Hematopoietic multipotent progenitor cell treated with erythropoietin and hydrocortisone succinate and interleukin-3 and kit ligand, for 6 days (in vitro differentiated cells): ENCODE data around the gene AGAP1.

Experiments used
- DNase-seq: peaks from one replicate; pipeline ENCODE4 v3.0.0-alpha.2; 2015

Gene AGAP1

DNA sequence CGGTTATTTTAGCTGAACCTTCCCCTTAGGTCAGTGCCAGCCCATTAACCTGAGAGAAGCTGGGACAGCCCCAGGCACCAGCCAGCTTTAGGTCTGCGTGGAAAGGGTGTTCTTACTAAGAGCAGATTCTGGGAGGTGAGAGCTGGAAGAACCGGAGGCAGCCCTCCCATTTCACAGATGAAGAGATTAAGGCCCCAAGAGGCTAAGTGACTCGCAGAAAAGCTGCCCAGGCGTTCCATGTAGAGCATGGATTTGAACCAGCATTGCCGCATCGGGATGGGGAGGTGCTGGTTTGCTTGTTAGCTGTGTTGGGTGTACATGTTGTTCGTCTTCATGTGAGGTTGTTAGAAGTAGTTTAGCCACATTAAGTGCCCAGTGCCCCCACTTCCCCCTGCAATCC lies 203.2 kb downstream of the AGAP1 start:
- DNase-seq = no peak

DNA sequence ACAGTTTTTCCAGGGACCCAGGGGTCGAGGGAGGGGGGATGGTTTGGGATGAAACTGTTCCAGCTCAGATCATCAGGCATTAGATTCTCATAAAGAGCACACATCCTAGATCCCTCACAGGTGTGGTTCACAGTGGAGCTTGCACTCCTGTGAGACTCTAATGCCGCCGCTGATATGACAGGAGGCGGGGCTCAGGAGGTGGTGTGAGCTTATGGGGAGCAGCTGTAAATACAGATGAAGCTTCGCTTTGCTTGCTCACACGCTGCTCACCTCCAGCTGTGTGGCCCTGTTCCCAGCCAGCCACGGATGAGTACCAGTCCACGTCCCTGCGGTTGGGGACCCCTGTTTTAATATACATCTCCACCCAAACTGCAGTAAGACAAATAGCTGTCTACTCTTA lies 204.2 kb downstream of the AGAP1 start:
- DNase-seq = no peak

DNA sequence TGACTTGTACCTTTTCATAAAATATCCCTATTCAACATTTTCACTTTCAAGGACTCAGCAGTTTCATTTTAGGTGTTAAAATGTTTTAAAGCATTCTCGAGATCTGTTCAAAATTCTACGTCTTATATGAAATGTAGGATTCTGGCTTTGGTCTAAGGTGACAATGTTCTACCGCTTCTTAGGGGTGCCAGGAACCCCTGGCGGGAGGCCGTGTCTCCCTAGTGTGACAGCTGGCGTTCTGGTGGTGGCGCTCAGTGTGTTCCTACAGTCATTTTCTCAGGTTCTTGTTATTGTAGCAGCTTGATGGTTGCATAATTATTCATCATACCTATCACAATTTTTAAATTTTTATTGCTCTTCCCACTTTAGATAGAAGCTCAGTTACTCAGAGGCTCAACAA lies 204.6 kb downstream of the AGAP1 start:
- DNase-seq = no peak

DNA sequence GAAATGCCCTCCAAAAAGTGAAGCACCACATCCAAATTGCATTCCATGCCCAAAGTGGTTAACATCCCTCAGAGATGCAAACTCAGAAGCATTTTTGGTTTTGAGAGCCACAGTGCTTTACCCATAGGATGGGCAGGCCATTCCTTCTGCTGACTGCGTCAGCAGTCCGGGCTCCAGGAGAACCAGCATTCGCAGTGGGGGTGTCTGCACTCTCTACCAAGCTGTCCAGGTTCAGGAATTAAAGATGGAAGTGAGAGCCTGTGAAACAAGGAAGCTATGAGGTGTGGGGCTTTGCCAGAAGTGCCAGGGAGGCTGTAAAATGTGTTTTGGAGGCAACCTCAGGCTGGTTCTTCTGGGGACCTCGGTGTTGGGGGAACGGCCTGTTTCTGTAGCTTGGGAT lies 205.7 kb downstream of the AGAP1 start:
- DNase-seq = no peak

DNA sequence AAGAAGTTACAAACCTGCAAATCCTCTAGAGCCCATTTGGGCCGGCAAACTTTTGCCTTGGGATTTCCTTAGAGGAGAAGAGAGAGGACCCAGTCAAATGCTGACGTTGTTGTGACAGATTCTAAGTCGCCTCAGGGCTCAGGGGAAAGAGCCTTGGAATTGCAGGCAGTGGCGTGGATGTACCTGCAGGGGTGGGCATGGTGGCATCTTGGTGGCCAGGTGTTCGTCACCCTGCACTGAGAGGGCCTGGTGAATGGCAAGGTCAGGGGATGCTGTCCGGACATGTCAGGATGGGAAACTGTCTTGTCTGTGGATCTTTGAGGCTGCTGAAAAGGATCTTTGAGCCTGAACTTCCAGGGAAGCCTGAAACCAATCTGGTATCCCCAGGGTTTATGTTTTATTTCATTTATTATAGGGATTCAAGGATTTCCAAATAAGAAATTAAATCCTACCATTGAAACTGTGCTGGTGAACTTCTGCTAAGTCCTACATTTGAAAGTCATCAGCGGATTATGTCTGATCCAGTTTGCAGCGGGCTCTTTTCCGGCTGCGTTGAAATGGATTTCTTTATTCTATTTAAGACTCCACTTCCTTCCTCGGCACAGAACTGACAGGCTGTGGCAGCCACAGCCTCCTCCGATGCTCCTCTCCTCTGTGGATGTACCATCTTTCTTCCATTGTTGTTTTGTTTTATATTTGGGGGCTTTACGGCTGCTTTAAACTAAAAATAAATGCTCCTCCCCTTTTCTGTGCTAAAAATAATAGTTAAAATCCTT lies 207.6 kb downstream of the AGAP1 start:
- DNase-seq = no peak

DNA sequence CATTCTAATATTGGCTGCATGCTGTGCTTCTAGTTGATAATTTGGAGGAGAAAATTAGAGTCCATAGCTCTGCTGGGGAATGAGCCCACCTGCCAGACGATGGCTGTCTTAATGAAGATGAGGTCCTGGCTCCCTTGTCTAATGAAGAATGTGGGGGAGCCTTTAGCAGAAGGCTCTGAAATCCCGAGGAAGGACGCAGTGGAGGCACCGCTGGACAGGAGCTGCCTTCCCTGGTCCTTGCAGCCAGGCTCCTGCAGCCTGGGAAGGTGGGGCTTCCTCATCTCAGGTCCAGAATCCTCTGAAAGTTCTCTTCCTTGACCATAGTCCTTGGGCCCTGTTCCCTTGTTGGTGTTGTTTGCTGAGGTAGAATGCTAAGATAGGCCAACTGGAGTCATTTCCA lies 208.3 kb downstream of the AGAP1 start:
- no peak for DNase-seq

DNA sequence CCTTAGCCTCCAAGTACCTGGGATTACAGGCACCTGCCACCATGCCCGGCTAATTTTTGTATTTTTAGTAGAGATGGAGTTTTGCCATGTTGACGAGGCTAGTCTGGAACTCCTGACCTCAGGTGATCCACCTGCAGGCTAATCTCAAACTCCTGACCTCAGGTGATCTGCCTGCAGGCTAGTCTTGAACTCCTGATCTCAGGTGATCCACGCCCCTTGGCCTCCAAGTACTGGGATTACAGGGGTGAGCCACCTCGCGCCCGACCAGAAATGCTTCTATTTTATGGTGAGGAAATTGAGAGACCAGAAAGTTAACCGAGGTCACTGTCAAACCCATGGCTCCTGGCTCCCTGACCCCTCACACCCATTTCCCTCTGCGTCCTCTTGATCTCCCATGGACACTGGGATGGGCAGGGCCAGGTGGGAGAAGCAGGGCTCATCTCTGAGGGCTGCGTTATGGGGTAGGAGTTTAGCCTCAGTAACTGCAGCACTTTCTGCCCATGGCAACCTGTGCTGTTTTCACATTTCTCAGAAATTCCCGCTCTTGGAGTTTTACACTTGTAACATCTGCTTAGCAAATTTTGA lies 210.0 kb downstream of the AGAP1 start:
- DNase-seq = no peak

DNA sequence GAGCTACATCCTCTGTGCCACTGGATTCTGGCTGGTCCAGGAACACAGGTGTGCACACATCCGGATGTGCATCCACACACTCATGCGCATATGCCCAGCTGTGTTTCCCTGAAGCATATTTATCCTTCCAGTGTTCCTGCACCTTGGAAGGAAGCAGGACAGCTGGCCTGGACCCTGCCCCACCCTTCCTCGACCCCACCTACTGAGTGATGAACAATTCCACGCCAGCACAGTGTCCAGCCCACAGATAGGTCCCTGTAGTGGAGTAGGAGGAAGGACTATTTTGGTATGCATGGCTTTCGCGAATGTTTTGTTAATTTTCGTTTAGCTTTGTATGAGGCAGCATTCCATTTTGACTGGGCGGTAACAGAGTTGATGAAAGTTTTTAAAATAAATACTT lies 211.5 kb downstream of the AGAP1 start:
- DNase-seq = no peak

DNA sequence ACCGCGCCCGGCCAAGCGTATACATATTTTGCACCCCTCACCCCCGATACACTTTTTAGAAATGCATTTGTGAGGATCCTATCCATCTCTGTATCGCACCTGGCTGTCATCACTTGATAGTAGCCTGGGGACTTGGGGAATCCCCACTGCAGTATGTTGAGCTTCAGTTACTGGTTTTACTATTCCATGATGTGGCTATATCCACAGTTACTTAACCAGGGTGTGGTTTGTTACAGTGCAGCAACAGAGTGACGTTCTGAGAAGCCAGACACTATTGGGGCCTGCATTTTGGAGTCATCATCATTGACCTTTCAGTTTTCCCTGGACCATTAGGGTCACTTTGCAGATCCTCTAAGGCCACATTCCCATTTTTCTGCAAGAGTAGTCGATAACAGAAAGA lies 212.7 kb downstream of the AGAP1 start:
- no peak for DNase-seq

DNA sequence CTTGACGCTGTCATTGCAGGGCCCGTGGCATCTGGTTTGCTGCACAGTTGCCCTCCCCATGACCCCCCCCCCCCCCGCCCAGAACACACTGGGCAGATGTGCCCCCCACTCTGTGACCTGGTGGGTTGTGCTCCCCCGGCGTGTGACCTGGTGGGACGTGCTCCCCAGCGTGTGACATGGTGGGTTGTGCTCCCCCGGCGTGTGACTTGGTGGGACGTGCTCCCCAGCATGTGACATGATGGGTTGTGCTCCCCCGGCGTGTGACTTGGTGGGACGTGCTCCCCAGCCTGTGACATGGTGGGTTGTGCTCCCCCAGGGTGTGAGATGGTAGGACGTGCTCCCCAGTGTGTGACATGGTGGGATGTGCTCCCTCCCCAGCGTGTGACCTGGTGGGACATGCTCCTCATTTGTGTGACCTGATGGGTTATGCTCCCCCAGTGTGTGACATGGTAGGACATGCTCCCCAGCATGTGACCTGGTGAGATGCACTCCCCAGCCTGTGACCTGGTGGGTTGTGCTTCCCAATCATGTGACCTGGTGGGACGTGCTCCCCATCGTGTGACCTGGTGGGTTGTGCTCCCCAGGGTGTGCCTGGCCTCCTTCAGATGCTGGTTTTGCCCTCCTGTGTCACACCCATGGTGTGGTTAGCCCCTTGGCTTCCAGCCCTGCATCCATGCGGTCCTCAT lies 213.7 kb downstream of the AGAP1 start:
- DNase-seq = no peak

DNA sequence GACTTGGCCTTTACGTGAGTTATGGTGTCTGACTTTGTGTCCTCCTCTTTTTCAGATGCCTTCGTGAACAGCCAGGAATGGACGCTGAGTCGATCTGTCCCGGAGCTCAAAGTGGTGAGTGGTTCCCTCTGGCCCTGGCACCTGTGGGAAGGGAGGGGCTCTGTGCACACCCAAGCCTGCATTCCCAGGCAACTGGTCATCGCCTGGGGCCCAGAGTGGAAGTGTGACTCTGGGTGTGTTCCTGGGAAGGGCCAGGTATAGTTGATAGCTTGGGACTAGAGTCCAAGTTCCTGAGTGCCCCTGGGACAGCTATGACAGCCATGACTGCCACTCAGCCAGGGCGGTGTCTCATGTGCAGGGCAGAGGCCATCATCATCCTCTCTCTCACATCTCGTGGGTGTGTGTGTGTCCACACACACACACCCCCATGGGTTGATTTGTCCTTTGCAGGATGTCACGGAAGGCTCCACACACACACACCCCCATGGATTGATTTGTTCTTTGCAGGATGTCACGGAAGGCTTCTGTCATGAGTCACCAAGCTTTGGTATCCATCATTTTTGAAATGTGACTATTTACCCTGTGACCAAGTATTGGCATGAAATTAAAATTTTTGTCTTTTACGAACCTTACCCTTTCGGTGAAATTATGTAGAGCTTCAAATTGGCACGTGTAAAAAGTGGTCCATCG lies 215.4 kb downstream of the AGAP1 start:
- DNase-seq = no peak

DNA sequence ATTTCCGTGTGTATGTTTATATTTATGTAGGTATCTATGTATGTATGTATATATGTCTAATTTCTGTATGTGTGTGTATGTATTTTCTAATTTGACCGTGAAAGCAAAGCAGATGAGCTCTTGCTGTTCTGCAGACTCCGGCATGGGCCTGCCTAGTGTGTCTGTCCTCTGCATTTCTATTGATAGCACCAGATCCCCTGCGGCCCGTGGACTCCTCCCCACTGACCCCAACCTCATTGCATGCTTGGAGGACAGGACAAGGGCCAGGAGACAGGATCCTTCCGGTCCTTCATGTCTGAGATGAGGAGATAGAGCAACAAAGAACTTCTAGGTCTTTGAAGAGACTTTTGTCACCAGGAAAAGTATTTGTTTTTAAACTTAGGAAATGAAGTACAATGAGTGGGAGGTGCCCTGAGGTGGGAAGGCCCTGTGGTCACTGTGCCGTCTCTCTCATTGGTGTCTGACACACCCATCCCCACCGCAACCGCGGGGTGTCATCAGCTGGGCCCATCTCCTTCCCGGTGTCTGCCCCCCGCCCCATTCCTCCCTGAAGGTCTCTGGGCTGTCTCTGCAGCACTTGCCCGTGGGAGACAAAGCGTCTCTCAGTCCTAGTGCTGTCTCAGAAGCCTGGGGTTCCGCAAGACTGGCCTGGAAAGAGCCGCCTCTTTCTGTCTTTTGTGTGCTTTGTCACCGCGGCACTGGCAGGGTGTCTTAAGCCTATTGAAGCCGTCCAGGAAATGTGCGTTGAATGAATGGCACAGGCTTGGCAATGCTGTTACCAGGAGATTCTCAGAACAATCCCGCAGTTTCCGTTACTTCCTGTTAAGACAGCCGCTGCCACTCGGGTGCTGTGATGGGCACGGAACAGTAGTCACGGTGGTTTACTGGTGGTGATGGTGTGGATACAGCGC lies 216.4 kb downstream of the AGAP1 start:
- no peak for DNase-seq

DNA sequence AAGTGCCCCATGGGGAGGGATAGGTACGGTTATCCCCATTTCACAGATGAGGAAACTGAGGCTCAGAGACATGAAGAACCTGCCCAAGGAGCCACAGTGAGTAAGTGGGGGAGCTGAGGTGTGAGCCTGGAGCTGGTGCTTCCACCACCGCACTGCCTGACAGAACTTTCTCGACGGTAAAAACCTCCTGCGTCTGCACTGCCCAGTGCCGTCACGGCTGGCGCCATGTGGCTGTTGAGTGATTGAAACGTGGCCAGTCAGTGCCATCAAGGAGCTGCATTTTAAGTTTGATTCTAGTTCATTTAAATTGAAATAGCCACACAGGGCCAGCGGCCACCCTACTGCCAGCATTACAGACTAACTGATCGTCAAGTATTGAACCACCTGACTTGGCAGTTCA lies 217.1 kb downstream of the AGAP1 start:
- DNase-seq = no peak

DNA sequence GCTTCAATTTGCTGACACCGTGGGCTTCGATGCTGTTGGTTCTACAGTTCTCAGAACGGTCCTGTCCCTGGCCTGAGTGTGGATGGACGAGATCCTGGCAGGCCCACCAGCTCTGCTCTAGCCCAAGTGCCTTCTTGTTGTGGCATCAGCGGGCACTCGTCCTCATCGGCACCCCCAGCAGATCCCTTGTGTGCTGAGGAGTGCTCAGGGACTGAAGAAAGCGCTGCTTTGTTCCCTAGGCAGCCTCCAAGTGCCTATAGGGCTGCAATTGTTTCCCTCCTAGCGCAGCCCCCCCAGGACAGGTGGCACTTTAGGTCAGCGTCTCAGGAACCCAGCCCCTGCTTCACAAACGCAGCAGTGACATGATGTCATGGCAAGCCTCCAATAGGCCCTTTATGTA lies 217.7 kb downstream of the AGAP1 start:
- no peak for DNase-seq

DNA sequence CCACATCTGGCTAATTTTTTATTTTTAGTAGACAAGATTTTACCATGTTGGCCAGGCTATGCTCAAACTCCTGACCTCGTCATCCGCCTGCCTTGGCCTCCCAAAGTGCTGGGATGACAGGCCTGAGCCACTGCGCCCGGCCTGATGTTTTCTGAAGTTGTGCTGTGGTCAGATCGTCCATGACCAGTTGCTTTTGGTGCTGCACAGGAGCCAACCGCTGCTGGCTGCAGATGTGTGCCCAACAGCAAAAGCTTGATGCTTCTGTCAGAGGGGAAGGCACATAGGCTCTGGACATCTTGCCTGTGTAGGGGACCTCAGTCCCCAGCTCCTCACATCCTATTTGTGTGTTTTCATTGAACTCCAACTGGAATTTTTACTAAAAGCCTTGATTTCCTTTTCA lies 218.3 kb downstream of the AGAP1 start:
- DNase-seq = no peak

DNA sequence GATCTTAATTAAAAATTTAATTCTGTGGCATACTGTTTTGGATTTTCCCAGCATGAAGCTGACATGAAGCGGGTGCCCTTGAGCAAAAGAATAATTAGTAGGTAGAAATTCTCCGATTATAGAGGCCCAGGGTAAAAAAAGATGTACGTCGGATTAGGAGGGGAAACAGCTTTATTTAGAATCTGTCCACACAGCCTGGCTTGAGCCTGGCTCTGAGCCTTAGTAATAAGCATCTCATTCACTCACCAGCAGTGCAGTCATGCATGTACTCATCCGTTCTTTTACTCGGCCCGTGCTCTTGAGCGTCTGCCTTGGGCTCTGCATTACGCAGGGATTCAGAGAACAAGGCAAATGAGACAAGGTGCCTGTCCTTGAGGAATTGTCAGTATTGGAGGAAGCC lies 219.3 kb downstream of the AGAP1 start:
- DNase-seq = no peak

DNA sequence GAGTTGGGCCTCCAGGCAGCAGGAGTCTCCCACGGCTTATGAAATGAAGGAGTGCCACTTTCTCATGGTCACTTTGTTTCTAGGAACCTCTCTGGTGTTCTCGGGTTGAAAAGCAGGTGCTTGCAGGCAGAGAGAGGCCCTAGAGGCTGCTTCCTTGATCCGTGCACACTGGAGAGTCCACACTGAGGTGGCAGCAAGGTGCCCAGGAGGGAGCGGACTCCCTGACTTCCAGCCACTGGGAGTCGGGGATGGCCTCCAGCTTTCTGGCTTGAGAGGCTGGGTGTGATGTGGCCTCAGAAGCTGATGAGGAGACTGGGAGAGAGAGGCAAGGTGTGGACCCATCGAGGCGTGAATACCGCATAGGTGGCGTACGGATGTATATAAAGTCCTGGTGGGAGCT lies 221.8 kb downstream of the AGAP1 start:
- no peak for DNase-seq

DNA sequence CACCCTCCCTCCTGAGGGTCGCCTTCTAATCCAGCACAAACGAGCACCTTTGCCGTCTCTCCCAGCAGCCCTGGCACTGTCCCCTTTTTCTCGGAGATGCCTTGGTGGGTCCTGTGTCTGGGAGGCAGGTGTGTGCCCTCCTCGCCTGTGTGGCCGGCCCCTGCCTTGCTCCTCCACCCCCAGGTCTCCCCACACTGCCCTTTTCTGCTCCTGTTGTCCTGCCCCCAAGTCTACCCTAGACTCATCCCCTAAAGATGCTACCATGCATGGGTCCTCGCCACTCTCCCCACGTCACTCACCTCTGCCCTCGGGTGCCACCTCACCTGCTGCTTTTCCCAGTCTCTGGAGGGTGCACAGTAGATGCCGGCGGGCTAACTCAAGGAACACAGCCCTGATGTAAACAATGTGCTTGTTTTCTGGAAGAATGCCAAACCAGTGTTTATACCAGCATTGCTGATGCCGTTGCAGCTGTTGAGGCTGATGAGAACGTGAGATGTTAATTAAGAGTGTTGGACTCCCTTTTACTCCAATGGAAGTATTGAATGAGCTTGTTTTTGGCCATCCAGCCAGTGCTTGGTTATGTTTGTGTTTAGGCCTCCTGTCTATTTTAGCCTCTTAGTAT lies 223.1 kb downstream of the AGAP1 start:
- DNase-seq = no peak

DNA sequence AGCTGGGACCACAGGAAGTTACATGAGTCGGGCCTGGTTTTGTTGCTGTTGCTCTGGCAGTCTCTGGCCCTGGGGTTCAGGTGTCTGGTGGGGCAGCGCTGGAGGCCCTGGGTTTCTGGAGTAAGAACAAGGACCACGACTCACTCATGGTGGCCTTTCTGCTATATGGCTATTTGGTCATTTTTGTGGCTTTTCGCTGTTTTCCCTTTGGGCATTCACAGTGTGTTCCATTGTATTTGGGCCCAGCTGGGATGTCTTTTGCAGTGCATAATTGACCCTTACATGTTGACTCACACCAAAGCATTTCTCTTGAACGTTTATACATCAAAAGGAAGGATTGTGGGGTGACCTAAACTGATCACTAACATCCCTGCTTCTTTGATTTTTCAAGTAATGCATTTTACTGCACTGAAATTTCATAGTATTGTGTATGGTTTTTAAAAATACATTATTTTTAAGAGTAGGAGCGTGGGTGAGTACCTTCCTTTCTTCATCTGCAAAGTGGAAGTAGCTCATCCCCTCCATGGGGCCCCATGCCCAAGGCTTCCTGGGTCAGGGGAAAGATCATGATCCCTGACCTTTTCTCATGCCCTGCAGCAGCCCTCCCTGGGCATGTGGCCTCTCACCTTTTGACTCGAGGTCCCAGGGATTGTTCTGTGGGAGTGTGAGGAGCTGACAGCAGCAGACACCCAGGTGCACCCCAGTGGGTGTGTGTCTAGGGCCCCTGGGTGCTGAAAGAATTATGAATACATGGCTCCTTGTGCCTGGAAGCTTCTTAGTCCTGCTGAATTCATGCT lies 225.5 kb downstream of the AGAP1 start:
- no peak for DNase-seq

DNA sequence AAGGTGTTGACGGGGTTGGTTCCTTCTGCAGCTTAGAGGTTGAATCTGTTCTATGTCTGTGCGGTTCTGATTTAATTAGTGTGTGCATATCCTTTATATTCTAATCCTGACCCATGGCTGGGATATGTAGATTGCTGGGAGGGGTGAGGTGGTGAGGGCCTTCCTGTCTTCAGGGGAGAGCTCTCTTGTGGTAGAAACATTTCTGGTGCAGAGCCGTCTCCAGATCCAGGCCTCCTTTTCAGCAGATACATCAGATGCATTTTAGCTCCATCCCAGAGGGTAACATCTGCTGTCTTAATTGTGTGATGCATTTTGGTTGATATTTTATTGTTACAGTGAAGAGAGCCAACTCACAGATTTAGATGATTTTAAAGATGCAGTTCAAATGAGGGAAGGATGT lies 227.8 kb downstream of the AGAP1 start:
- DNase-seq = no peak

DNA sequence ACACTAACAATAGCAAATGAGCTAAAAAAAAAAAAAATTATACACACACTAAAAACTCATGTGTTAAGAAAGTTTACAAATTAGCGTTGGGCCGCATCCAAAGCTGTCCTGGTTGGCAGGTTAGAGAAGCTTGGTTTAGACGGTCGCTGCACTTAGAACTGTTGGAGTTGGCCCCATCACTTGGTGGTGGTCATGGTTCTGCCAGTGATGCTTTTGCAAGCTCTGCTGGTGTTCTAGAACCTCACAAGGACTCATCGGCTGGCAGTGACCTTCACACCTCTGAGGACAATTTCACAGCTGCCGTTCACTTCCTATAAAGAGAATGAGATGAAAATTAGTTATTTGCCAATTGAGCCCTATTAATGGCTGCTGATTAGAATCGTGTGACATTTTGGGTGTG lies 229.0 kb downstream of the AGAP1 start:
- no peak for DNase-seq
